ENCODE data around the gene VWCE.

- no peak for TF ChIP-seq CTCF (IDR thresholded peaks at IDR 0.05; ENCODE audit: low read length)
- no peak for TF ChIP-seq EZH2 (optimal IDR thresholded peaks at IDR 0.05; ENCODE audit: low read depth, low read length)
- TF ChIP-seq EZH2phosphoT487 (IDR thresholded peaks at IDR 0.05; ENCODE audit: low read length) = no peak
Measured at GRCh38 chr11:61275191-61275590, 19.9 kb downstream of the VWCE start.

Measured in MM.1S (cell line).